K562 treated with DMSO at 1 percent for 24 hours (cell line): ENCODE data around the gene FSTL1. TPM values are rescaled to one million over a fixed set of nuclear protein-coding genes. Genes with fewer than 3 reads are reported as not detected.

Experiments
- total RNA-seq: library from RNA; unstranded; fragments of 300-600 nt; gene quantifications from 2 replicates; pipeline ENCODE4 v1.2.3, GENCODE V29; 2022; ENCODE audit warnings: low read depth; ENCODE audit not compliant: insufficient read depth

Gene FSTL1, protein sequence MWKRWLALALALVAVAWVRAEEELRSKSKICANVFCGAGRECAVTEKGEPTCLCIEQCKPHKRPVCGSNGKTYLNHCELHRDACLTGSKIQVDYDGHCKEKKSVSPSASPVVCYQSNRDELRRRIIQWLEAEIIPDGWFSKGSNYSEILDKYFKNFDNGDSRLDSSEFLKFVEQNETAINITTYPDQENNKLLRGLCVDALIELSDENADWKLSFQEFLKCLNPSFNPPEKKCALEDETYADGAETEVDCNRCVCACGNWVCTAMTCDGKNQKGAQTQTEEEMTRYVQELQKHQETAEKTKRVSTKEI
- total RNA-seq = not detected in 2 replicates

DNA sequence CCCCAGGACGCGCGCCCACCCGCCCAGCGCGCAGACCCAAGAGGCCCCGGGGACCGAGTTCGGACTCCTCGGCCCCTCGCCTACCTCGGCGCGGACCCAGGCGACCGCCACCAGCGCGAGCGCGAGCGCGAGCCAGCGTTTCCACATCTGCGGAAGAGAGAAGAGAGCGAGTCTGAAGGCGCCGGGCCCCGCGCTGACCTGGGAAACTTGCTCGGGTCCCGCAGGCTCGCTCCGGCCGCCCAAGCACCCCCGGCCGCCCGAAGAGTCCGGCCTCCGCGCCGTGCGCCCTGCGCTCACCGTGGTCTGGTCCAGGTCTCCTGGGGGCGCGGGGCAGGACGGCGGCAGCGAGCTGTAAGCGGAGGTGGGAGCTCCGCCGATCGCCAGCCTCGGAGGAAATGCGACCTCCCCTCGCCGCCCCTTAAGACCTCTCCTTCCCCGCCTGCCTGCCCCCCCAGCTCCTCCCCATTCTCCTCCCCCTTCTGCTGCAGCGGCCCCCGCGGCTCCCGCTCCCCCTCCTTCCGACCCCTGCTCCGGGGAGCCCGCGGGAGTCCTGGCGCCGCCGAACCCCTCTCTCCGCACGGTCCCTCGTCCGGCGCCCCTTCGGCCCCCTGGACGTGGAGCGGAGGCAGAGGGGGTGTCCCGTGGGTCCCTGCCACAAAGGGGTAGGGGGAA lies at the start of gene FSTL1:
TSS of gene FSTL1 (minus strand) at position 393 of the 672 bp plus-strand sequence. CDS start at position 147, 246 bp downstream.

DNA sequence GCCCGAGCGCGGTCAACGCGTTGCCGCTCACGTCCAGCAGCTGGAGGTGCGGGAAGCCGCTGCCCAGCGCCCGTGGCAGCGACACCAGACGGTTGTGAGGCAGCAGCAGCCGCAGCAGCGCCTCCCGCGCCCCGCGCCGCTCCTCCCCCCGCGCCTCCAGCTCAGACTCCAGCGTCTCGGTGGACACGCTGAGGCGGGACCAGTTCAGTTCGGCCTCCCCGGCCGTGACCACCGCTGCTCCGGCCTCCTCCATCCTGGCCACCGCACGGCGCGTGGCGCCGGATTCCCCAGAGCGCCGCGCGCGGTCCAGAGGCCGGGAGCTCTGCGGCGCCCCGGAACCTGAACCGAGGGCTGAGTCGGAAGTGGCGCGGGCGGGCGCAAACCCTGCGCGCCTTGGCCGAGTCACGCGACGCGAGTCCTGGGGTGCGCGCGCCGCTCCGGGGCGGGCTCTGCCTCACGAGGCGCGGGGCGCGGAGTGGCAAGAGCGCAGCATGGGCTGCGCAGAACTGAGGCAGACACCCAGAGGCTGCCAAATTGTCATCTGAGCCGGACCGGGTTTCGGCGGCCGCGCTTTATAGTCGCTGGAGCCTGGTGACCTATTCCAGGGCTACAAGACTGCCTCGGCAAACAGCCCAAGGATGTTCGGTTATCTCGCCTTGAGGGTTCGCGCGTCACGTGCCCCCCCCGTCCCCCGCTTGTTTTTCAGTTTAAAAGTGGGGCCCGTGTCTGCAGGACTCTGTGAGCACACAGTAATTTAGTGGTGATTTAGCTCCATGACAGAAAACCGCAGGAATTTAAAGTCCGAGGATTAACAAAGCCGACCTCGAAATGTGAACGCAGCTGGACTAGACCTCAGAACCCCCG lies 101.6 kb downstream of the FSTL1 start, which contains the start of gene LRRC58:
TSS of gene LRRC58 (minus strand) at position 364 of the 864 bp plus-strand sequence. CDS start at position 253, 111 bp downstream.

Other genes with a start within 250 kb of the FSTL1 start
- 0.09 TPM in 1 of 2 replicates, not detected in the other for gene GPR156, start 165.8 kb downstream of the FSTL1 start, total RNA-seq
- gene LRRC58, start 101.6 kb downstream of the FSTL1 start, total RNA-seq = 6.9 and 9.0 TPM in 2 replicates
- gene NDUFB4, start 145.3 kb upstream of the FSTL1 start, total RNA-seq = 213 and 215 TPM in 2 replicates
- not detected in 2 replicates for gene HGD, start 231.2 kb upstream of the FSTL1 start, total RNA-seq